NCI-H524 treated with DMSO at 0.1 percent for 48 hours (cell line): ENCODE data around the gene GIN1.
"Not testable (repeated sequence)": the region's sequence is repeated elsewhere in the genome, so short reads cannot be mapped to it uniquely, and the experiment has no call there.

Source experiments
- DNase-seq: peaks from one replicate; lab custom pipeline; 2025; lab: John Stamatoyannopoulos, UW

The GIN1 gene

DNA sequence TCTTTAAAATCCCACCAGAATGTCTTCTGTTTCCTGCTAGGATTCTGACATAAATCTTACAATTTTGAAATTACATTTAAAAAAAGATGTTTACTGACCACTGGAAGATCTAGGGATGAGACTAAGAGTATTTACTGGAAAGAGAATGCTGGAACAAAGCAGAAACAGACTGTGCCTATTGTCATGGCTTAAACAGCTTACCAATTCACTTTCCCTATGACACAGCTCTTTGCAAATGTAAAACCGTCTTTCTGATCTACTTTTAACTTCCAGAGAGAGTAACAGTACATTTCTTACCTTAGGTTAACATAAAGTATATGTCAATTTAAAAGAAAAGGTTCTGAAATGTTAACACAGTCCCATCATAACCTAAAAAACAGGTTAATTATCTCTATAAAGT lies 10.7 kb downstream of the GIN1 start:
- no peak for DNase-seq

DNA sequence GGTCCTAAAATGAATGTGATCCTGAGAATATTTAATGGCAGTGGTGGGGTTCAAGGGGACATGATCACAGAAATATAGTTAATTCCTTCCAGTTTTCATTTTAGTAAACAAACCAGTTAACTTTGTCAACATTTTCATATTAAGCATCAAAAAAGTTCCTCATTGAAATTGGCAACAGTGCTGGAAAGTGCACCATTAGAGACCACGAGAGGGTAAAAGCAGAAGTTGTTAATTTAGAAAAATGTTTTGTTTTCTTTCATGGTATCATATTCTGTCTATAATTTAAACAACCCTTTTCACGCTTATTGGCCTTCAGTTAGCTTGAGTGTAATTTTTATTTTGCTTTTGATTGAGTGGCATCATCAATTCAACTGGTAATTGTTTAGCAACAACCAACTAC lies 11.9 kb downstream of the GIN1 start:
- DNase-seq = no peak

DNA sequence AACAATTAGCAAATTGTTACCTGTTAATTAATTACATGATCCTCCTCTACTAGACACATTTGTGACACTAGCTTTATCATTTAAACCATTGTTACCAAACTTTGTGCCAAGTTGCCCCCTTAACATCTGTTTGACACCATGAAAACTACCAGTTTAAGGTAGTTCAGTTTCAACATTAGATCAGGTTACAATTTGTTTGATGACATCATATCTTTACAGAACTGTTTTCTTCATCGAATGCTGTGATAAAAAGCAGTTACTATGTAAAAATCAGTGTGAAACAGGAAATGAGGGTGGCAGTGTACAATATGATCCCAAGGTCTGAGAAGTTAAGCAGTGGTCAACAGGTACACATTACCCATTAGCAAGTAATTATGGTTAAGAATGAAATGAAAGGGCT lies 17.7 kb downstream of the GIN1 start:
- DNase-seq = no peak

DNA sequence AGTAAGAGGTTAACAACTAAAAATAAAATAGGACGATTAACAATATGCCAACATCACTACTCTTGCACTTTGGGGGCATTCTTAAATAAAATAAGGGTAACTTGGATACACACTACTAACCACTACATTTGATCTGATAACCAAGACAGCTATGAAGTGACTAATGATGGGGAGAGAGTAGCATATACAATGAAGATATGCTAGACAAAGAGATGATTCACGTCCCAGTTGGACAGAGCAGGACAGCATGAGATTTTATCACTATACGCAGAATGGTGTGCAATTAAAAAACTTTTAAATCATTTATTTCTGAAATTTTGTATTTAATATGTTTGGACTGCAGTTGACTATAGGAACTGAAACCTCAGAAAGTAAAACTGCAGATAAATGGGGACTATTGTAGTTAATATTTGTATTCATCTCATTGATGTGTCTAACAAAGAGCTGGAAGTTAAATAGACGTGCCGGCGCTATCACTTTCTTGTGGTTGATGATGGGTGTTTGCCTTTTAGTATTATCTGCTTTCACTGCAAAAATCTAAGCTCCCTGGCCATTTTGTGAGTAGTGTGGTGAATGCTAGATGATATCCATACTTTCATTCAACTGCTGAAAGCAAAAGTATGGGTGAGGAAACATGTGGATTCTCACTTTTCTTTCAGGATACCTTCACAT lies 18.7 kb downstream of the GIN1 start:
- DNase-seq = no peak

DNA sequence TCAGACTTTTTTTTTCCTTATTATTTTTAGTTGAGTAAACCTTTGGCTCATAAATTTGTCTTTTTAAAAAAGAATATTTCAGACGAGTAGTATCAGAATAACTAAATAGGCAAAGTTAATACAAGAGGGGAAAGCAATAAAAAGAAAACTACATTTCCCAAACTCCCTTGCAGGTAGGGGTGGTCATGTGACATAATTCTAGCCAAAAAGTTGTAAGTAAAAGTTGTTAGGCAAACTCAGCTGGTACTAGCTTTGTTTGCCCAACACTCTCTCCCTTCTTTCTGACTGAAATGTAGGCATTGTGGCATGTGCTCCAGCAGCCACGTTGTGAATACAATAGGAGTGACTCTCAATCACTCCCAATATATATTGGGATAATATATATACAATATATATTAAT lies 20.9 kb downstream of the GIN1 start:
- DNase-seq = no peak

DNA sequence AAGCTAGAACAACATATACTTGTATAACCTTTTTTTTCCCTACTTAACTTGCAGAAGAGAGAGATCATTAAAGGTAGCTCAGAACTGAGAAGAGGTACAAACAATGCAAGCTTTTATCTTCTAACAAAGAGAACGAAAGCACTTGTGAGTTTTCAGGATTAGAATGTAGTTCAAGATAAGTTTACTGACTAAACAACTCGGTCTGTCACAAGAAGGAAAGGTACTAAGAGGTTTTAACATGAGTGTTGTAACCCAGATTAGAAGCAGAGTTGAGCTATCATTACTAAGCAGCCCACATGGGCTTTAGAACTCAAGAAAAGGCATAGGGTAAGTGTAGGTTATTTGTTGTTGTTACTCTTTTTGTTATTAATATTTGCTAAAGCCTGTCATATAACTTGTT lies 25.2 kb downstream of the GIN1 start:
- no peak for DNase-seq

DNA sequence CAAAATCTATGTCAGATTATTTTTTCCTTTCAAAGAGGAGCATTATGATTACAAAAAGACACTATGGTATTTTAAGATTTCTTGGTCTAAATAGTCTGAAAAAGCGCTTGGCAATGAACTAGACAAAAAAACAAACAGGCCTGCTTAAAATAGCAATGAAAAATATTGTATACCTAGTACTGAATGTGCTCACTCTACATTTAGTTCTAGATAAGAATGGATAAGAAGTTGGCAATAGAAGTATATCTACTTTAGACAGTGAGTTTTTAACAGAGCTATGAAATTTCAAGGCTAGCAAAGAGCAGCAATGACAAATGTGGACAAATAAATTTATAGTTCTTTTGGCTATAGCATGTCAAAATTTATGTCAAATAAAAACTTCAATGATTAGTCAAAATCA lies 26.2 kb downstream of the GIN1 start:
- DNase-seq = no peak

DNA sequence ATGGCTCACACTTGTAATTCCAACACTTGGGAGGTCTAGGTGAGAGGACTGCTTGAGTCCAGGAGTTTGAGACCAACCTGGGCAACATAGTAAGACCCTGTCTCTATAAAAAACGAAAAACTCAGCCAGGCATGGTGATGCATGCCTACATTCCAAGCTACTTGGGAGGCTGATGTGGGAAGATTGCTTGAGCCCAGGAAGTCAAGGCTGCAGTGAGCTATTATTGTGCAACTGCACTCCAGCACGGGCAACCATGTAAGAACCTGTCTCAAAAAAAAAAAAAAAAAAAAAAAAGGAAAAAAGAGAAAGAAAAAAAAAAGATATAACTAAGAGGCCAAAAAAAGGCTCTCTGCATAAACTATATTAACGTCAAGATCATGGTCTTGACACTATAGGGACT lies 27.3 kb downstream of the GIN1 start:
- DNase-seq = no peak

DNA sequence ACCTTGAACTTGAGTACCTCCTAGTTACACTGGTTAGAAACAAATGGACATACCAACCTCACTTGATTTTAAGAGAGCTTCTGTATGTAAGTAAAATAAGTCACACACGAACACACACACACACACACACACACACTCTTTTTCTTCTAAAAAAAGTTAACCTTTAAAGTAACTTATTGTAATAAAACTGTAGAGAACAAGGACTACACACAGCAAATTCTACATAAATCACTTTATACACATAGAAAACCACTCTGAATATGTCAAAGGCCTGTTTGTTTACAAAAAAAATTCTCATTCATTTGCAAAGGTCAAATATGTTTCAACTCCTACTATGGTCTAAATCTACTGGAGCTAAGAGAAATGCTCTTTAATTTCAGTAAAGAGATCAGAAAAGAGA lies 29.1 kb downstream of the GIN1 start:
- DNase-seq = no peak

DNA sequence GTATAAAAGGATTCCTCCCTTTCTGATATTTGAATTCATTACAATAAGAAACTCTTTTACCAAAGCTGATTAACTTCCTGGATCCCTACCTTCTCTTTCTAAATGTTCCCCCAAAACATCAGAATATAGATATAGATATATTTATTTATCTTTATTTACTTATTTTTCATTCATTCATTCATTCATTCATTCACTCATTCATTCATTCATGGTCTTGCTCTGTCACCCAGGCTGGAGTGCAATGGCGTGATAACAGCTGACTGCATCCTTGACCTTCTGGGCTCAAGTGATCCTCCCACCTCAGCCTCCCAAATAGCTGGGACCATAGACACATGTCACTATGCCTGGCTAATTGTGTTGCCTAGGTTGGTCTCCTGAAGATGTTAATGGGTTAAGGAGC lies 30.7 kb downstream of the GIN1 start:
- no peak for DNase-seq

DNA sequence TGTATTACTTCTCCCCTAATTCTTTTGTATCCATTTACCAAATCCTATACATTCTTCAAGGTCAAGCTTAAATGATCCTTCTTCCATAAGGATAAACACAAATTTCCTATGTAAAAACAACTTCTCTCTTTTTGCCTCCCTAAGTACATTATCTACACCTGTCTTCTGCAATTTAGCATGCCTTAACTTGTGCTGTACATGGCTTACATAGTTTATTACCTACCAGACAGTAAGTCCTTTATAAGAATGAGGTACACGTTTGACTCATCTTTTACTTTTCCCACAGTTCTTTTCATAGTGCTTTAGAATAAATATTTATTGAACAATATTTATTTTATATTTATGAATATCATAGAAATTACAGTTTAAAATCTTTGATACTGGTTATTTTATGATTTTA lies 33.4 kb downstream of the GIN1 start:
- DNase-seq = no peak

DNA sequence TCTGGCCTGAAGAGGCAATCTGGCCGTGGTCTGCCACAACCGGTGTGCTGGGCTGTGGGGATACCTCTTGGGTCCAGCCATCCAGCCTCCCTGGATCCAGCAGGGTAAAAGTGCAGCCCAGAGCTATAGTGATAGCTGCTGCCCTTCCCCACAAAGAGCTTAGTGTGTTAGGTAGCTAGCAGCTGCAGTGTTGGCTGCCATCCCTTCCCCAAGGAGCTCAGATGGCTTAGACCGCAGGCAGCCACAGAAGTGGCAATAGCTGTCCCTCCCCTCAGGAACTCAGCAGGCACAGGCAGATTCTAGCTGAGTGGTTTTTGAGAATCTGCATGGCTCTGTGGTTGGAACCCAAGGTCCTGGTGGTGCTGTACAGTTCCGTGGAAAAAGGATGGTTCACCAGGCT lies 40.1 kb downstream of the GIN1 start:
- no peak for DNase-seq

DNA sequence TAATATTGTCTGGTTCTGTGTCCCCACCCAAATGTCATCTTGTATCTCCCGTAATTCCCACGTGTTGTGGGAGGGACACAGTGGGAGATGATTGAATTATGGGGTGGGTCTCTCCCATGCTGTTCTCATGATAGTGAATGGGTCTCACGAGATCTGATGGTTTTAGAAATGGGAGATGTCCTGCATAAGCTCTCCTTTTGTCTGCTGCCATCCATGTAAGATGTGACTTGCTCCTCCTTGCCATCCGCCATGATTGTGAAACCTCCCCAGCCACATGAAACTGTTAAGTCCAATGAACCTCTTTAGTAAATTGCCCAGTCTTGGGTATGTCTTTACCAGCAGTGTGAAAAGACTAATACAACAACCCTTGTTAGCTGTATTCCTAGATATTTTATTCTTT lies 44.5 kb downstream of the GIN1 start:
- DNase-seq = no peak

DNA sequence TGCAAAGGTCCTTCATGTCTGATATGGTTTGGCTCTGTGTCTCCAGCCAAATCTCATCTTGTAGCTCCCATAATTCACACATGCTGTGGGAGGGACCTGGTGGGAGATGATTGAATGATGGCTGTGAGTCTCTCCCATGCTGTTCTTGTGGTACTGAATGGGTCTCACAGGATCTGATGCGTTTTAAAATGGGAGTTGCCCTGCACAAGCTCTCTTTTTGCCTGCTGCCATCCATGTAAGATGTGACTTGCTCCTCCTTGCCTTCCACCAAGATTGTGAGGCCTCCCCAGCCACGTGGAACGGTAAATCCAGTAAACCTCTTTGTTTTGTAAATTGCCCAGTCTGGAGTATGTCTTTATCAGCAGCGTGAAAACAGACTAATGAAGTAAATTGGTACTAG lies 46.4 kb downstream of the GIN1 start:
- not testable (repeated sequence) for DNase-seq

DNA sequence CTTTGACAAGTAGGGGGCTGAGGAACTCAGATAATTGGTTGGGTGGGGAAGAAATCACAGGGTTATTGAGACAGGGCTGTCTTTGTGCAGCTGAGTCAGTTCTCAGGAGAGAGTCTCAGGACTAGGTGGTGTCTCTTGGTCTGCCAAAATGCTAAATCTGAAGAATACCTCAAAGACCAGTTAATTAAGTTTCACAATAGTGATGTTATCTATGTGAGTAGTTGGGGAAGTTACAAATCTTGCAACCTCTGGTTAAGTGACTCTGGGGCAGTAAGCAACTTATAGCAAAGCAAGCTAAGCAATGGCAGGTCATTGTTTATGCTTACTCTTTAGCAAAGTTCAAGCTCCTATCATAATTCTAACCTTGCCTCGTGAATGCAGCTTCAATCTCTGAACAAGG lies 53.6 kb downstream of the GIN1 start:
- no peak for DNase-seq

DNA sequence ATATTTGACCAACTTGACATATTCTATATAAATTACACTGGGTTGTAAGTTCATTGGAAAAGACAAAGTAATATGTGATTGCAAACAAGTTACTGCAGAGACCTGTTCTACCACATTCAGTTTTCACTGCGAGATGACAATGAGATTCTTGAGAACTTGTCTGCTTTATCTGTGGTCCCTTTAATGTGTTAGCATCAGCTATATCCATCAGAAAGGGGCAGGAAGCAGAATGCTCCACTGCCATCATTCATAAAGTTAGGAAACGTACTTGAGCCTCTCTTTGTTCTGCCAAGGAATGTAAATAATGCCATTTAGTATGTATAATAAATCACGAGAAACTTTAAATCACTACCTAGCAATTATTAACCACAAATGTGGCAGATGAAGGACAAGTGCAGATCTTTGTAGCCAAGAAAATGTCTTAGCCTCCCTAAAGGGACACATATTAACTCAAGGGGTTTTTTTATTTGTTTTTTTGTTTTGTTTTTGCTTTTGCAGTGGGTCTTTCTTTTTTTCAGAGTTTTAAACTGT lies 59.4 kb downstream of the GIN1 start:
- DNase-seq = no peak

DNA sequence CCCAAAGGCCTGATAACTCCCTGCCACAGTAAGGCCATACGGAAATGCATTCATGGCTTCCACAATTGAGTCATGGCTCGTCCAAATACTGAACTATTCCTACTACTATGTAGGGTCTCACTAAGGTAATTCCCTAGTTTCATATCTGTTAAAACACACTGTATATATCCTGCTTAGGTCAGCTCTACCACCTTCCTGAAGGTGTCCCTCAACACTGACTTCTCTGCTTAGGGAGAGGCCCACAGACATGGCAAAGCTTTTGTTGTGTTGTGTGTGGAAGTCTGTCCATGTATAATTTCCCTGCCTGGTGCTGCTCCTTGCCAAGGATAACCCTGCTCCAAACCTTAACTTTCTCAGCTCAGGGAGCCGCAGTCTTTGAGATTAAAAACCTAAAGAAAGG lies 60.4 kb downstream of the GIN1 start:
- no peak for DNase-seq

DNA sequence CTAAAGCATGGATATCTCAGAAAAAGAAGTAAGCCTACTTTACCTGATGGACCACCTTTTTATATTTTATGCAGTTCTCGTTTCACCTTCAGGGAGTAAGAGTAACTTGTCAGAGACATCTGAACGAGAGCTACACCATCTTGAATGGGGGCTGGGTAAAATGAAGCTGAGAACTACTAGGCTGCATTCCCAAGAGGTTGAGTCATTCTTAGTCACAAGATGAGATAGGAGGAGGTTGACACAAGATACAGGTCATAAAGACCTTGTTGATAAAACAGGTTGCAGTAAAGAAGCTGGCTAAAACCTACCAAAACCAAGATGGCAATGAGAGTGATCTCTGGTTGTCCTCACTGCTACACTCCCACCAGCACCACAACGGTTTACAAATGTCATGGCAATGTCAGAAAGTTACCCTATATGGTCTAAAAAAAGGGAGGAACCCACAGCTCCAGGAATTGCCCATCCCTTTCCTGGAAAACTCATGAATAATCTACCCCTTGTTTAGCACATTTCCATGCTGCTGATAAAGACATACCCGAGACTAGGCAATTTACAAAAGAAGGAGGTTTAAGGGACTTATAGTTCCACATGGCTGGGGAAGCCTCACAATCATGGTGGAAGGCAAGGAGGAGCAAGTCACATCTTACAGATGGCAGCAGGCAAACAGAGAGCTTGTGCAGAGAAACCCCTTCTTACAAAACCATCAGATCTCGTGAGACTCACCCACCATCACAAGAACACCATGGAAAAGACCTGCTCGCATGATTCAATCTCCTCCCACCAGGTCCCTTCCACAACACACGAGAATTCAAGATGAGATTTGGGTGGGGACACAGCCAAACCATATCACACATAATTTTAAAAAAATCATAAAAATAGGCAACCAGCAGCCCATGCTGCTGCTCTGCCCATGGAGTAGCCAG lies 62.5 kb downstream of the GIN1 start:
- no peak for DNase-seq

DNA sequence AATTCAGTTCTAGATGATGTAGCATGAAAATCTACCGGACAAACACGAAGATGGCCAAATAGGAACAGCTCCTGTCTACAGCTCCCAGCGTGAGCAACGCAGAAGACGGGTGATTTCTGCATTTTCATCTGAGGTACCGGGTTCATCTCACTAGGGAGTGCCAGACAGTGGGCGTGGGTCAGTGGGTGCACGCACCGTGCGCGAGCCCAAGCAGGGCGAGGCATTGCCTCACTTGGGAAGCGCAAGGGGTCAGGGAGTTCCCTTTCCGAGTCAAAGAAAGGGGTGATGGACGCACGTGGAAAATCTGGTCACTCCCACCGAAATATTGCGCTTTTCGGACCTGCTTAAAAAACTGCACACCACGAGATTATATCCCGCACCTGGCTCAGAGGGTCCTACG lies 73.2 kb downstream of the GIN1 start:
- not testable (repeated sequence) for DNase-seq

DNA sequence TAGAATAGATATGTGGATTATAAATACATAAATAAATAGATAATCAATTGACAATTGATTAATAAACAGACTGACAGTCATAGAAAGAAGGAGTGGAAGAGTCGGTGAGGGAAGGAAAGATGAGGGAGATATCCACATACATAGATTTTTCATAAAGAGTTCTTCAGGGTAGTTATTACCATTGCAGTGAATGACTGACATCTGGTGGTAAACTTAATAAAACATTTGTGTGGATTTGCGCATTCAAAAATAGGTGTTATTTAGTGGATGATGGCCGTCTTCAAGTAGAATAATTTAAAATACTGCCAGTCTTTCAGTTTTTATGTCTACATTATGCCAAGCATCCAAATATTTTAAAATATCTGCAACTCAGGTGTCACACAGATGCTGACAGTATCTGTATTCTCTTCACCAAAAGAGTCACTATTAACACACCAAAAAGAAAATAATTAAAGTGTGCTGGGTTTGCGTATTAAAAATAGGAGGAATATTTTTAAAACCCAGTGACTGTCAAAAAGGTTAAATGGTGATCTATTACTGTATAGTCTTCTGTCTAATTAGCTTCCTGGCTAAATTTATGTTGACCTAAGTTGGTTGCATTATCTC lies 78.8 kb downstream of the GIN1 start:
- DNase-seq = no peak

DNA sequence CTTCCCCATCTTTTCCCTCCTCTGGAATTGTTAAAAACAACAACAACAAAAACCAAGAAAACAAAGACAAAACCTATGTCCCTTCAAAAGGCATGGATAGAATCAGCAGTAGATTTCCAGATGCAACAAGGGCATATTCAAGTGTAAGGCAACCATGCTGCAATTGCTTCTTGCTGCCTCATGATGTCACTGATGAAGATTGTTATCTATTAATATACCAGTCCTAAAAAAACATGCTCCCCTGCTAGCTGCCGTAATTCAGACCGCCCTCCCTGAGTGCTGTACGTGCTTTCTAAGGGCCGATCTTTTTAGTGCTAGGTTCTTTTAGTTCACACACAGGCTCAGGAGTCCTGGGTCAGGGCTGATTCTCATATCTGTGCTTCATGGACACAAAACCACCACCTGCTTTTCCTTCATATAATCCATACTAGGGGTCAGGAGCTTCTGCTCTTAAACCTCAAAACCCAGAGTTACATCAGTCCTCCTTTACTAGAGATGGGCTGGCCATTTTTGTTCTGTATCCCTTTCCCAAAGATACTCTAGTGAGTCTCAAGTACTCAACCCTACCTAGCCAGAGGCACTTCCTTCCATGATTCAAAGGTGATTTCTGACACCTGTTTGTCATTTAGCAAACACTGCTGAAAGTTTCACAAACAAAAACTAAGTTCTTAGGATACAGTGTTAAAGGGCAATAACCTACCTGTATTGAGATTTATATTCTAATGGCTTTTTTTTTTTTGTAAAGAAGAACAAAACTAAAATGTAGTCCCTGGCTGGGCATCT lies 82.1 kb downstream of the GIN1 start:
- no peak for DNase-seq

DNA sequence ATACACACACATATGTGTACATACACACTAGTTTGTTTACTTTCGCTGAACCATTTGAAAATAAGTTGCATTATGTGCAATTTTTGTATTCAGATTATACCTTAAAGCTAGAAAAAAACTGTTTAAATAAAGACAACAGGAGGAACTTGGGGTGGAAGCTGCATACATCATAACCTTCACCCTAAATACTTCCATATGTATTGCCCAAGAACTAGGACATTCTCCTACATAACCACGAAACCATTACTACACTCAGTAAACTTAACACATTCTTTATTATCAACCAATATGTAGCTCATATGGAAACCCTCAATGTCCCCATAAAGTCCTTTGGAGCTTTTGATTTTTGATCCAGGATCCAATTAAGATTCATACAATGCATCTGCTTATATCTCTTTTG lies 83.3 kb downstream of the GIN1 start:
- no peak for DNase-seq
